Activated naive CD4-positive, alpha-beta T cell treated with anti-CD3 and anti-CD28 coated beads, Interleukin-2, amount 50 U/mL, for 16 hours (primary cell): Measurements from ENCODE around the gene NEURL1.

Experiments used
- DNase-seq: peaks from one replicate; pipeline ENCODE4 v3.0.0-alpha.2; 2020

Gene NEURL1

DNA sequence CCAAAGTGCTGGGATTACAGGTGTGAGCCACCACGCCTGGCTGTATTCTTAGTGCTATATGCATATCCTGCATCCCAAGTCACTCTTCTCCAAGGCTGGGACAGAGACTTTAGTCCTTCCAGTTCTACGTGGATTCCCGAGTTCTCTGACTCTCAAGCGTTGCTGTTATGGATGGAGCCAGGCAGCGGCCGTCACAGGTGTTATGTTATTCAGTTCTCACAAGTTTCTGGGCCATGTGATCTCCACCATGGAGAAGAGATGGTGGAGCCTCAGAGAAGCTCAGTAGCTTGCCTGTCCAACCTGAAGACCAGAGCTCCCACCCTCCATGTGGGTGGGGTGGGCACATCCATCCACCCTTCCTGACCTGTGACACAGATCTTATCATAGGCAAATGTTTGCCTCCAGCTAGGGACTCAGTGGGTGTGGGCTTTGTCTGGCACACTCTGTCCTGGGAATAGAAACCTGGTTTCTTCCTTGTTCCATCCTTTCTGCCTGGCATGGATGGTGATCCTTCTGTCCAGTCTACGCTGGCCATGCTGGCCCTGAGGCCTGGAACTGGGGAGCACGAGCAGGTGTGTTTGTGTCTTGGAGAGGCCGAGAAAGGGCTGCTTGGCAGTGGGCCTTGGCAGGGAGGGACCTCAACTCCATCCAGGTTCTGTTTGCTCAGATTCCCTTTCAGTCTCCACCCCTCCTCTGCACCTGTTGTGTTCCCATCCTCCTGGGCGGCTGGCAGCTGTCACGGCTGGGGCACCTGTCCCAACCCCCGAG is 55.3 kb downstream of the NEURL1 start:
- no peak for DNase-seq

DNA sequence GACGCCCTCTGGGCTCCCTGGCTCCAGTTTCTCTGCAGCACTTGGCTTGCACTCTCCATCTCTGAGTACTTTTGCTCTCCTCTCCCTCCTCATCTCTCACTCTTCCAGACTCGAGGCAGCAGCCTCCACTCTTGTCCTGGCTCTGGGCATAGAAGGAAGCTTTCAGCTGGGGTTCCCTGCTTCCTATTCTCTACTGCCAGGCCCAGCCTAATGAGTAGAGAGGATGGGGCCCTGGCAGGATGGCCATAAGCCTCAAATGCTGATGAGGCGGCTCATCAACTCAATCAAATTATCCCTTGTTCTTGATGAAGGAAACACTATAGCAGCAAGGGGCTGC is 55.8 kb downstream of the NEURL1 start:
- no peak for DNase-seq

DNA sequence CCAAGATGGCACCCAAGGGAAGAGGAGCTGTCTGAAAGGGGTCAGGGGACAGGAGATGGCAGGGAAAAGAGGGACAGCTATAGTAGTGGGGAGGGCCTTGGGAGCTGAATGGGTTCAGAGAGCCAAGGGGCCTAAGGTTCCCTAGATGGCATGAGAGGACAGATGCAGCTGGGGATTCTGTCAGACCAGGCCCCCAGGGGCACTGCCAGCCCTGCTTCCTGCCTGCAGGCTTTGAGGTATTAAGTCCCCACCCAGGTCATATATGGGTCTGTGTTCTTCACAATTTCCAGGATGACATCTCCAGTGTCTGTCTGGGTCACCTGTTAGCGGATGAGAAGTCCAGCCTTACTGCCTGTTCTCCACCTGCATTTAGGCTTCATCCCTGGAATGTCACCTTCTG is 56.7 kb downstream of the NEURL1 start:
- no peak for DNase-seq

DNA sequence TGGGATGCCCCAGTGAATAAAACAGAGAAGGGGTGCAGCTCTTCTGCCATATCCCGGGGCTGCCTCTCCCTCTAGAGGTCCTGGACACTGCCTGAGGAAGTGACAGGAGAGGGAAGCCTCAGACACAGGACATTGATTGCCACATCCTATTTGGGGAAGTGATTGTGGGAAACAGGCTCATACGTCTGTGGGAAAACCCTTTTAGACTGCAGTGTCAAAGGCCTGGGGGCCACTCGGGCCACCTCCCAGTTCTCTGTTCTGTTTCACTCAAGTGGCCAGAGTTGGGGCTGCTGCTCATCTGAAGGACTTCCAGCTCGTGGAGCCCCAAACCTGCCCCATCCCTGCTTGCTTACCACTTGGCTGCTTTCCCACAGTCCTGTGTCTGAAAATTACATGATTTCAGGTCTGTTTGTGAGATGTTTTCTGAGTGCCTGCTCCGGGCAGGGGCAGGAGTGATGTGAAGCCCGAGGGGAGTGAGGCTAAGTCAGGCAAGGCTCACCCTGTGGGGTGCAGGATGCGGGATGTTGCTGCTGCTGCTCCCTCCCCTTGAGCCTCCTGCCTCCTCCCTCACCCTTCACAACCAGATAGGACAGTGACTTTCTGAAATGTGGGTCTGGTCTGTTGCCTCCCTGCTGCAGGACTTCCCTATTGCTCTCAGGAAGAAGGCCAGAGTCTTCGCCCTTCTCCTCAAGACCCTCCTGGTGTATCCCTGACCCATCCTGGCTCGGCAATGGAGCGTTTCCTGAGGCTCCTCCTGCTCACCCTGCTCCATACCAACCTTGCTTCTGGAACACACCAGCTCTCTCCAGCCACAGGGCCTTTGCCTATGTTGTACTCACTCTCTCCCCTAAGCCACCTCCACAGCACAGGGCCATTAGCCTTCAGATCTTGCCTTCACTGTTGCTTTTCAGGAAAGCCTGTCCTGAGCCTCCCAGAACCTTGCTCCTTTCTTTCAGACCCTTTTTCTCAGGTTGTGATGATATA is 58.4 kb downstream of the NEURL1 start:
- no peak for DNase-seq

DNA sequence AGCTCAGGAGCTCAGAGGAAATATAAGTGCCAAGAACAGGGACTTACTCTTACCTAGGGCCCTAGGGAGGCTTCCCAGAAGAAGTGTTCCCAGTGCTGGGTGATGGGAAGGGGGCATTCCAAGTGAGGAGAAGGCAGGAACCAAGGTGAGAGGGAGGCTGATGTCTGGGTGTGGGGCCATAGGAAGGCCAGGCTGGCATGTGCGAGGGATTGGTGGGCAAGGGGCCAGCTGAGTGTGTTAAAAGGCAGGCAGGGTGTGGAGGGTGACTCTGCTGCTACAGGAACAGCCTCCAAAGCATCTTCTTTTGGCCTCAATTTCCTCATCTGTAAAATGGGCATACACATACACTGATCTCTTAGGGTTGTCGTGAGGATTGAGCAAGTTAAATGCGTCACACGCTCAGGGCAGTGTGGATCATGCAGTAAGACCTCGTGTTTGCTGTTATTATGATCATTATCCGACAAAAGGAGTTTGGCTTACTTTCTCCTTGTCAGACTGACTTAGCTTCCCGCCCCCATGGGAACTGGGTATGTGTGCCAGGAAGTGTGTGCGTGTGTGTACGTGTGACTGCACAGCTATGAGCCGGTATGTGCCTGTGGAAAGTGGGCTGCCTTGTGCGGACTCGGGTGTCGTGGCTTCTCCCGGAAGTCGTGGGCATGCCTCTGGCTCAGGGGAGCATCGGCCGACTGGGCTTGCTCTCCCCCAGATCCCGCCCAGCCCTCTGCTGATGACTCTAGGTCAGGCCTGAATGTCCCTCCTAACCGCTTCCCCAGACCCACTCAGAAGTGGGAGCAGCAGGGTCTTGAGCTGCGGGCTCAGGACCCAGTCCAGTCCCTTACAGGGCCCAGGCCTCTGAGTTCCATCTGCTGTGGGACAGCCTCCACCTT is 59.6 kb downstream of the NEURL1 start:
- no peak for DNase-seq

DNA sequence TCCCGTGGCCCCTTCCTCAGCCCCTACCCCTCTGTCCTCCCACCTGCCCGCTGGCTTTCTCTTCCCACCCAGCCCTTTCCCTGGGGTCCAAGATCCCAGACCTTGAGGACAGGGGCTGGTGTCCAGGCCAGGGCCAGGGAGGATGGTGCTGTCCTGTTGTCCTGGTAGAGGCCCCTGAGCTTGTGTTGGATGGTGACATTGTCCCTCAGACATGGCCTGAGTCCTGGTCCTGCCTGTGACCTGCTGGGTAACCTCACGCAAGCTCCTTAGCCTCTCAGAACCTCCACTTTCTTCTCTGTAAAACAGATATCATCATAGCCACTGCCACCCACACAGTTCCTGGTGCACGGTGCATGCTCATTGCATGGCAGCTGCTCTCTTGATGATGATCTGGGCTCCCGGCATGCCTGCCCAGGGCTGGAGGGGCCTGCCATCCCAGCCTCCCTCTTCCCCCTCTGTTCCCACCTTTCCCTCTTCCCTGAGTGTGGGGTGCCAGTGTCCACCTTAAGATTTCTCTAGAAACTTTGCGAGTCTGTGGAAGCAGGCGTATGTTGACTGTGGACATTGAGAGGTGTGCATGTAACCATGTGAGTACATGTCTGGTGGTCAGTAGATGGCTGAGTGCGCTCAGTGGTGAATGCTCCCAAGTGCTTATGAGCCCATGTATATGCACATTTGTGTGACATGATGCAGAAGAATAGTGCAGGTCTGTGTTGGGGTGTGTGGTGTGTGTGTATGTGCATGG is 60.4 kb downstream of the NEURL1 start:
- peak; percentile 29 for DNase-seq

DNA sequence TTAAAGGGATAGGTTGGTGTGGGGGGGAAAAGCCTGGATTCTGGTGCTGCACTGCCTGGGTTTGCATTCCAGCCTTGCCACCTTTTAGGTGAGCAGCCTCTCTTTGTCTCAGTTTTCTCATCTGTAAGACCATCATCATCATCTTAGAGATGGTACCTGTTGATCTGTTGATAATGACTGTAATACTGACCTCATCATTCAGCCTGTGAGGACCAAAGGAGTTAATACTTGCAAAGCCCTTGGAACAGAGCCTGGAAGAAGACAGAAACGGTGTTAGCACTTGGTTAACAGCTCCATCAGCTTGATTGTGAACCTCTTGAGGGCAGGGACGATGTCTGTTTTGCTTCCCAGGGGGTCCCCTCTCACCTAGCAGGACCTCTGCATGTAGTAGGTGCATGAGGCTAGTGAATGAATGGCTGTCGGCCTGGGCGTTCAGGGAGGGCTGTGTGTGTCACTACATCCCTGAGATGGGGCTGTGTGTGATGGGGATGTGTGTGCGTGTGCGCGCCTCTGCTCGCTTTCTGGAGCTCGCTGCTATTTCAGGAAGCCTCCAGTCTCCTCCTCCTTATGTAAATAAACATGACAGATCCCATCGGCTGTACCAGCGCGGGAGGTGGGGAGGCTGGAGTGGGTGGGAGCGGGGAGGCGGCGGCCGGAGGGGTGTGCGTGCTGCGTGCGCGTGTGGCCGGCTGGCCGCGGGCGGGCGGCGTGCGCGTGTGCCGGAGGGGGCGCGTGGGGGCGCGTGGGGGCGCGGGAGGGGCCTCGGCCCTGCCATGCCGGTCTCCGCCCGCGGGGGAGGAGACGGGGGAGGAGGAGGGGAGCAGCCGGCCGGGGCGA is 61.2 kb downstream of the NEURL1 start:
- peak; percentile 34 for DNase-seq

DNA sequence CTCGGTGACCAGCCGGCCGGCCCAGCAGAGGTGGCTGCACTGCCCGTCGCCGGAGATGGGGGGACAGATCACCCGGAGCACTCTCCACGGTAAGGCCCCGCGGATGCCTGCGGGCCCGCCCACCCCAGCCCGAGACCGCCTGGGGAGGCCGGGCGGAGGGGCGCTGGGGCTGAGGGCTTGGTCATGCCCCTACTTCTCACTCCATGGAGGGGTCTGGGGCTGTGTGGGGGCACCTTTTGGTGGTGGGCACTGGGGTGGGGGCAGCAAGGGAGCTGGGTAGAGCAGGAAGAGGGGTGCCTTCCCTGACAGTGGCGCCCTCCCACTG is 61.8 kb downstream of the NEURL1 start:
- DNase-seq: no peak

DNA sequence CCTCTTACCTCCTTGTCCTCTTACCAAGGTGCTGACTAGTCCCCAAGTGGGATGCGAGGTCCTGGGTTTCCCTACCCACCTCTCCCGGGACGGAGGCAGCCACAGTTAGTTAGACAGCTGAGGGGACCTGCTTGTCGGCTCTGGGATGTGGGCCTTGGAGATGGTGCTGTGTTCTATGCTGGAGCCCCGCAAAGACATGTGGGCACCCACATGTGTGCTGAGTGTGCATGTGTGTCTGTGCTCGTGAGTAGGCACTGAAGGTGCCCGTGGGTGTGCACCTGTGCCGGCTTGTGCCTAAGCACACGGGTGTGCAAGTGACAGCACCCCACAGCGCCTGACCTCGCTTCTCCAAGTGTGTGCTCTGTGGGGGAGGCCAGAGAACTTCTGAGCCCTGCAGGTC is 62.2 kb downstream of the NEURL1 start:
- no peak for DNase-seq

DNA sequence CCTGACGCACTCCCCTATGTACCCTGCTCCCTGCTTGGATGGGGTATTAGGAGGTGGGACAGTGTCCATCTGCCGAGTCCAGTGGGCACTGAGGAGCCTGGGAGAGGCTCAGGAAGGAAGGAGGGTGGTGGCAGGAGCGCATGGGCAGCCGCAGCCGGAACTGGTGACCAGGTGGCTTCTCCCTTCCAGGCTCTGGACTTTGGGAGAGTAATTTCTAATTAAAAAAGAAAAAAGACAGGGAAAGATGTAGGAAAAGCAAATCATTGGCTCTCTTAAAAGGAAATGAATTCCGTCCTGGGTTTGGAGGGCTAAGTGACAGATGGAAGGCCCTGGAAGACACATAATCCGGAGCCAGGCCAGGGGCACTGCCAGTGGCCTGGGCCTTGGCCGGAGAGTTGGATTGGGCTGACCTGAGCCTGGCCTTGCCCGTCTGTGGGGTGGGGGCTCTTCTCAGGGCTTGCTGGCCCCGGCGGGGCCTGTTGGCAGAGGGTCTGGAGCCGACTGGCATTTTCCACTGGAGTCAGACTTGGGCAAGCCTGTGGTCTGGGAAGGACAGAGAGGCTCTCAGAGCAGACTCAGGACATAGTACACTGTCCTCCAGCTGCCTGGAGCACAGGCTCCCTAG is 63.0 kb downstream of the NEURL1 start:
- DNase-seq: no peak

DNA sequence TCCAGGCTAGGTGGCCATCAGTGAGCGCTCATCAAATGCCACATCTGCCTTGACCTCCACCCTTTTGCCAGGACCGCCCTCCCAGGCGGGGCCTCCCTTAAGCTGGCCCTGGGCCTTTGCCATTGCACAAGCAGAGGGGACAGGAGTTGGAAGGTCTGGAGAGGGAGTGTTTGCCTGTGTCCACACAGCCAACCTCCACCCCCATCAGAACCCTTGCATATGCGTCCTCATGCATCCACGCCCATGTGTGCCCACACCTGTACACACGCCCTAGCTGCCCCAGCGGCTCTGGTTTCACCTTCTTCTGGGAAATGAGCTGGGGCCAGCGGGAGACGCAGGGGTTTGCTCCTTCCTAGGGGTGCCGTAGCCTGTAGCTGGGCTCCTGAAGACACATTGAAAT is 64.0 kb downstream of the NEURL1 start:
- no peak for DNase-seq

DNA sequence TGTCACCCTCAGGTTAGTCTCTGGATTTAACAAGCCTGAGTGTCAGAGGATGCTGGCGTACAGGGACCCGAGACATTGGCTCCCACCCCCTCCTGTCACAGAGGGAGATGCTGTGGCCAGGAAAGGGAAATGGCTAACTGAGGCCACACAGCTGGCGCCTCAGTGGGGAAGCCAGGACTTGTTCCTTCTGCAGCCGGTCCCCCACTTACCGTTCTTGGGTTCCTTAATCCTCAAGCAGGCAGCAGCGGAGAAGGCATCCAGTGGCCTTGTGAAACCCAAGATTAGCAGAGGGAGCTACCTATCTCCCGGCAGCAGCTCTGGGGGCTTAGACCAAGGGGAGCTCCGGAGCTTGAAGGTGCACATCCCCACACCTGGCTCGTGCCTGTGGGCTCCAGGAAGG is 65.4 kb downstream of the NEURL1 start:
- no peak for DNase-seq

DNA sequence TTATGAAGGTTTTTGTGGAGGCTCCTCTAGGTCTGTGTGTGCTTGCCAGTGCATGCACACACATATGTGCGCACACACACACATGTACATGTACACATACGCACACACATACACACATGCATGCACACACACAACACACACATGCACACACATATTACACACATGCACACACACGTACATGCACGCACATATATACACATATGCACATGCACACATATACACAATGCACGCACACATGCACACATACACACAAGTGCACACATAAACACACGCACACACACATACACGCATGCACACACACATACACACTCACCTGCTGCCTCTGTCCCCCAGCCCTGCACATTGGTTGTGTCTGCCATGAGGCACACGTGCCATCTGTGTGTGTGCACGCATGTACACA is 66.3 kb downstream of the NEURL1 start:
- DNase-seq: no peak

DNA sequence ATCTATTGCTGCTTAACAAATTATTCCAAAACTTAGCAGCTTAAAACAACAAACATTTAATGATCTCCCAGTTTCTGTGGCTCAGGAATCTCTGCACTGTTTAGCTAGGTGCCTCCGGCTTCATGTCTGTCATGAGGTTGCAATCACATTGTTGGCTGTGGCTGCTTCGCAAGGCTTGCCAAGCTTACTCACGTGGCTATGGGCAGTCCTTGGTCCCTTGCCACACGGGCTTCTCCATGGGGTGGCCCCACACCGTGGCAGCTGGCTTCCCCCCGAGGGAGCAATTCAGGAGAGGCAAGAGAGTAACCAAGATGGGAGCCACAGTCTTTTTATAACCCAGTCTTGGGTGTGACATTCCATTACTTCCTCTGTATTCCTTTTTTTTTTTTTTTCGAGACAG is 67.4 kb downstream of the NEURL1 start:
- no peak for DNase-seq

DNA sequence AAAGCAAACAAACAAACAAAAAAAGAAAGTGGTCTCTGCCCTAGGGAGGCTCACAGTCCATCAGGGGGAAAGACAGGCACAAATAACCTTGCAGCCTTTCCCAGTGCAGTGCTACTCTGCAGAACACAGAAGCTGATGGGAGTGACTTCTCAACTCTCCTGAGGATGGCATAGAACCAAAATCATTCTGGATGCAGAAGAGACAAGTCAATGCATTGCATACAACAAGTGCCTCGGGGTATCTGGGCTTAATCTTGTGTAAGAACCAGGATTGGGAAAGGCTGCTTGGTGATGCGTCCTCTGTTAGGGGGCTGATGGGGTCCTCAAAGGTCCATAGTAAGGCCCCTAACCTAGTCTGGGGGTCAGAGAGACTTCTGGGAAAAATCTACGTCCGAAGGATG is 68.9 kb downstream of the NEURL1 start:
- DNase-seq: no peak

DNA sequence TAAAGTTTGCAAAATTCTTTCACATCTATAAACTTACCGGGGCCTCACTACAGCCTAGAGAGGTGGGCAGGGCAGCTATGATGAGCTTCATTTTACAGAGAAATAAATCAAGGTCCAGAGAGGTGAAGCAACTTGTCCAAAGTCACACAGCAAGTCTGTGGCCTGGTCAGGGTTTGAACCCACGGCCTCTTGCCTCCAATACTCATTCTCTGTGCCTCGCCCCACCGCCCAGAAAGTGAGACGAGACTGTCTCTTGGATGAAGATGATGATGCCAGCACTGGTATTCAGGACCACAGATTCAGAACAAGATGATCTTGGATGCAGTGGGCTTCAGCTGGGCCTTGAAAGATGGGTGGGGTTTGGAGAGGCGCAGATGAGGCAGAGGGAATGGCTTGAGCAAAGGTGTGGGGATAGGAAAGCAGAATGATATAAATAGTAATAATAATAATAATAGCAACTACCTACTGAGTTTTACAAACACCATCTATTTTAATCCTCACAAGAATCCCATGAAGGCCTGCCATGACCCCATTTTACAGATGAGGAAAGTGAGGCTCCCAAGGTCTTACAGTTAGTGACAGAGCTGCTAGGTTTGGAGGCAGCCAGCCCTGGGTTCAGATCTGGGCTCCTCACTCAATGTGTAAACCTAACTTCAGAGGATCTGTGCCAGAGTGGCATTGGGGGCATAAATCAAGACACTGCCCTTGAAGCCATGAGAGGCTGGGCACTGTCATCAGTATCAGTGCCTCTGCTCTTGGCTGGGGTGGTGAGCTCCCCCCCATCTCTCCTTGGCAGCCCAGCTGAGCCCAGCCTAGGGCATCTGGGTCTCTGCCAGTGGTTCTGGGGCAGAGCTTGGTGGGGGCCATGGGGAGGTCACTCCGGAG is 70.0 kb downstream of the NEURL1 start:
- no peak for DNase-seq

DNA sequence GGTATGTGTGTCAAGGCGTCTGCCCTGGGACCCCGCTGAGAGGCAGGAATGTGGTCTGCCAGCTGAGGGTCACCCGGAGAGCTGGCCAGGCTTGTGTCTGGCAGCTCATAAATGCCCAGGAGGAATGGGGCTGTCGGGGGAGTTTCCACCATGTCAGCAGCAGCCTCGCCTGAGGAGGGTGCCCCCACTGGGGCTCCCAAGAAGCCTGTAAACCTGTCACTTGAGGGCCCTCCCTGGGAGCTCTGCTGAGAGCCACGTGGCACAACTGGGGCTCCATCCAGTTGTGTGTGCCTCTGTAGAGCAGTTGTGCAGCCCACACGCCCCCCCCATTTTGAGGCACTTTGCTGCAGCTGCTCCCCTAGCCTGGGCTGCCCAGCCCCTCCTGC is 70.6 kb downstream of the NEURL1 start:
- DNase-seq: no peak

DNA sequence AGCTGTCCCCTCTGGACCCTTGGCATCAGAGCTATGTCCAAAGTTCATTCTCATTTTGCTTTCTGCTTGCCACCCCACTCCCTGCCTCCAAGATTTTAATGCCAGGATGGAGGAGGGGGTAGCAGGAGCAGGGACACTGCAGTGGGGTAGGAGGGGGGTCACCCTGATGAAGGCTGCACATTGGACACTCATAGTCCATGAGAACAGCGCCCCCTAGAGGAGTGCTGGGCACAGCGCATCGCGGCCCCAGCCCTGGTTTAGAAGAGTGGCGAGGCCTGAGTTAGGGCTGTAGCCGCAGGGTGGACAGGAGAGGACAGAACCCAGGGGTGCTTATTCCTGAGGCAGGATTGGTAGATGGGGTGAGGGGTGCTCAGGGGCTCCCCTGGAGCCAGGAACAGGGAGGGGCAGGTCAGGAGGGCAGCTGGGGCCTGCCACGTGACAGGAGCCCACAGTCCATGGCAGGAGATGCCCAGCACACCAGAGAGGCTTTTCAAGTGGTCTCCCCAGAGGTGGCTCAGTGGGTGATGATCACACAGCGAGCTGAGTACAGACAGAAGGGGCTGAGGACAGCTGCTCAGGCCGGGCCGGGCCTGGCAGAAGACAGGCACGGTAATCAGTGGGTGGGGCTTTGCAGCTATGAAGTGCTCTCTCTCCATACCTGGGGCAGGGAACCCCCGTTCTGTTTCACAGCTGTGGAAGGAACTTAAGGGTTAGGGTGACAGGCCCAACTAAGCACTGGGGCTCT is 71.4 kb downstream of the NEURL1 start:
- DNase-seq: peak; percentile 18

DNA sequence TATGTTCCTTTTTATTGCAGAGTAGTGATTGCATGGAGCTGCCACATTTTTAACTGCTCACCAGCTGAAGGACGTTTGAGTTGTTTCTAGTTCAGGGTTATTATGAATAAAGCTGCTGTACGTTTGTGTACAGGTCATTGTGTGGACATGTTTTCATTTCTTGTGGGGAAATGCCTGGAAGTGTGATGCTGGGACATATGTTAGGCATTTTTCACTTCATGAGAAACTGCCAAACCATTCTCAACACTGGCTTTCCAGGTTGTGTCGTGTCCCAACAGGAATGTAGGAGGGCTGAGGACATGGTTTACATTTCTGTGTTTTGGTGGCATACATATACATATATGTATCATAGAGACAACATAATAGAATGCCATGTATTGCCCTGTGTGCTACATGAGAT is 73.0 kb downstream of the NEURL1 start:
- DNase-seq: no peak
